Lower leg skin (tissue), 4 donors: ENCODE results near the gene NELFB. TPM values are rescaled to one million over a fixed set of nuclear protein-coding genes. Genes with fewer than 3 reads are reported as not detected.

Source experiments
- DNase-seq, 2 donors: peaks; one replicate each; pipeline ENCODE4 v3.0.0-alpha.2; 2019; ENCODE audit warnings: low spot score in 2 of 2
- H3K4me3 ChIP-seq: fragments of 200-600 bp; sonication (generic); 2 replicates; pipeline ENCODE4 v1.5.1; 2017; ENCODE audit warnings: mild to moderate bottlenecking, low read depth; ENCODE audit not compliant: poor library complexity, severe bottlenecking
- CTCF ChIP-seq, 3 donors: fragments of 450-650 bp; IDR thresholded peaks; one replicate each; pipeline ENCODE4 v1.5.1; 2016; ENCODE audit warnings: antibody characterized with exemption in 3 of 3, mild to moderate bottlenecking in 3 of 3, moderate library complexity in 2 of 3
- POLR2A ChIP-seq, 2 donors: fragments of 450-650 bp; IDR thresholded peaks; one replicate each; pipeline ENCODE4 v1.6.1; 2016 to 2017; ENCODE audit warnings: antibody characterized with exemption in 2 of 2, mild to moderate bottlenecking in 1 of 2, moderate library complexity in 1 of 2
- WGBS, 2 donors: methylation state at CpG; one replicate each; pipeline ENCODE4 v1.1.5; 2018; 5-methylcytosine and 5-hydroxymethylcytosine counted together
- intact Hi-C: fragments of 100-400 bp; cut with DNase I; formaldehyde crosslinking; loops from one replicate; pipeline ENCODE4 v1.15.0; 2023; ENCODE audit warnings: low total_unique reads
- total RNA-seq, 4 donors: library from RNA; depleted of rRNA; stranded (reverse); fragments of >200 nt; gene quantifications; one replicate each; pipeline ENCODE4 v1.1.0, GENCODE V29; 2016

The NELFB gene
- total RNA-seq, 4 donors from 2014 or later, result 40.7 to 52.7 (median 49.9) TPM

- no peak overlapping the region for H3K4me3 ChIP-seq
- TF ChIP-seq CTCF (IDR thresholded peaks at IDR 0.05) (no peak), POLR2A (IDR thresholded peaks at IDR 0.05) (no peak)
- 88 to 95% methylated on average over 6 of the region's 6 CpGs for WGBS, 2 donors
- intact Hi-C loops, result no loop called here
- no peak for DNase-seq
These were observed 12.8 kb downstream of the NELFB start for GRCh38 chr9:137267933-137268355.

- 78 to 79% methylated on average over 17 to 19 of the region's 19 CpGs for WGBS, 2 donors
- DNase-seq, result no peak
These were observed 13.5 kb downstream of the NELFB start for GRCh38 chr9:137268538-137269201.

GRCh38 chr9:137269231-137269772 lies 14.2 kb downstream of the NELFB start:
- TF ChIP-seq POLR2A (IDR thresholded peaks at IDR 0.05), result no peak
- no peak for TF ChIP-seq CTCF (IDR thresholded peaks at IDR 0.05)
- intact Hi-C loops, result no loop called here
- DNase-seq, result peak in 1 of 2 donors; percentile 87
- no peak overlapping the region for H3K4me3 ChIP-seq
- 48 to 56% methylated on average over 17 of the region's 17 CpGs for WGBS, 2 donors

More at GRCh38 chr9:137268538-137269201, 13.5 kb downstream of the NELFB start:
- no peak for TF ChIP-seq POLR2A (IDR thresholded peaks at IDR 0.05)
- no peak for TF ChIP-seq CTCF (IDR thresholded peaks at IDR 0.05)
- intact Hi-C loops, result no loop called here
- no peak overlapping the region for H3K4me3 ChIP-seq

GRCh38 chr9:137270929-137271695 lies 16.0 kb downstream of the NELFB start:
- DNase-seq, result no peak
- no peak overlapping the region for H3K4me3 ChIP-seq

GRCh38 chr9:137271696-137272076 lies 16.6 kb downstream of the NELFB start:
- intact Hi-C loops, result no loop called here
- TF ChIP-seq POLR2A (IDR thresholded peaks at IDR 0.05), result no peak
- TF ChIP-seq CTCF (IDR thresholded peaks at IDR 0.05), result no peak
- 24 to 25% methylated on average over 3 of the region's 3 CpGs for WGBS, 2 donors
- DNase-seq, result no peak
- H3K4me3 ChIP-seq, result no peak overlapping the region

More at GRCh38 chr9:137270929-137271695, 16.0 kb downstream of the NELFB start:
- TF ChIP-seq POLR2A (IDR thresholded peaks at IDR 0.05), result no peak
- no peak for TF ChIP-seq CTCF (IDR thresholded peaks at IDR 0.05)
- intact Hi-C loops, result no loop called here
- WGBS, 2 donors, result 76 to 78% methylated on average over 26 to 32 of the region's 32 CpGs
